Measurements from ENCODE around the gene C8B.

The C8B gene

GRCh38 chr1:56965916-56966697 is at the start of gene C8B:
C8B (minus strand) TSS chr1:56966015; CDS start chr1:56965948, 67 bp downstream.
- no peak for DNase-seq (ENCODE audit: low spot score)

DNA sequence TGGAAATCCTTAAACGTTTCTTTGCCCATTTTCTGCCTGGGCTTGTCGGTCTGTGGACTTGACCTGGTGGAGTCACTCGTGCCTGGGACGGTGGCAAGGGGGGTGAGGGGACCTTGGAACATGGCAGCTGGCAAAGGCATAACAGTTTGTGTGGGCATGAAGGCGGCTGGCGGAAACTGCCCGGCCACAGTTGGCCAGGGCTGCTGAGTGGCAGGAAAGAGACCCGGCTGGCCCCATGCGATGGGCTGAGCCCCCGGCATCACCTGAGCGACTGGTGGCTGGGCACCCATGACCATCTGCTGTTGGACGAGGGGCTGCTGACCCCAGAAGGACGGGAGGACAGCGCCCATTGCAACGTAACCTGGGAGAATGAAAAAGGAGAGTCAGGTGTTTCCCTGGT is 49.3 kb upstream of the C8B start:
- no peak for DNase-seq (ENCODE audit: low spot score)

DNA sequence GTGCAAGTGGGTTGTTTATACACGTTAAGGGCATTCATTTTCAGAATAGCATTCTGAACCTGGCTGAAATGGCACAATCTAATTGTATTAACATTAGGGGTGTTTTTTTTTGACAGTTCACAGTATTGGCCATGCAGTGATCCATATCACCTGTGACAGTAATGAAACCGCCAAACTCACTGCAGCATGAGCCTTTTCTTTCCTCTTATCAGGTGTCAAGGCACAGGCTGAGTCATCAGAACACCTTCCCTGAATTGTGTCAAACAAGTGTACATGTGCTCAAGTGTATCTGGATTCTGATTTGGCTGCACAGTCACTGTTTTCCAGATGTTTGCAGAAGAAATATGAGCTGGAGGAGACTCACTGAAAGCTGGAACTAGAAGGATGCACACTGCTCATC is 47.7 kb upstream of the C8B start:
- no peak for DNase-seq (ENCODE audit: low spot score)

DNA sequence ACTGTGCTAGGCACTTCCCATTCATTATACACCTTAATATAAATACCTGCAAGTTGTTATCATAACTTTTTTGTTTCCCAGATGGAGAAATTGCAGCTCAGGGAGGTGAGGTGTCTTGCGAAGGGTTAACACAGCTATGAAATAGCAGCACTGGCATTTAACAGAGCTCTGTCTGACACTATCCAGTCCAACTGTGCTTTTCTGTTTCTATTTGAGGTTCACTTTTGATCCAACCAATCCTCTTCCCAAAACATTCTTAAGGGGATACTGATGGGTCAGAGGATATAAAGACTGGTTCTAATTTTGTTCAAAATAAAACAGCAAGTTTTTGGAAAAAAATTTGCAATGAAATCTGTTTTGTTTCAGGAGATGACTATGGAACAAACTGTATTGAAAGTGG is 46.5 kb upstream of the C8B start:
- no peak for DNase-seq (ENCODE audit: low spot score)

- DNase-seq (ENCODE audit: low spot score), result no peak
Measured at GRCh38 chr1:57010511-57010910, 44.7 kb upstream of the C8B start.

DNA sequence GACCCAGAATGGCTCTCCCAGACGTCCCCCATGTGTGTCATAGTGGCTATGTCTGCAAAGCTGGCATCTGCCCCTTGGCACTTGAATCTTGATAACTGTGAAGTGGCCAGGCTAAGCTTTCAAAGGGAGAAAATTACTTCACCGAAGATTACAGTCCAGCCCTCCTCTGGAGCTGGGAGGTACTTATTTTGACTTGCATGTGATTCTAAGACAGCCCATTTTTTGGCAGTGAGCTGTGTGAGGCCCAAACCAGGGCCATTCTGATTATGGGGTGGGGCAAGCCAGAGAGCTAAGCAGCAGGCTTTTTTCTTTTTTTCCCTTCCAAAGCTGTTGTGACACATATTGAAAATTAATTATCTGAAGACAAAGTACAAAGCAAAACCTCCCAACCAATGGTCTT is 42.1 kb upstream of the C8B start:
- DNase-seq (ENCODE audit: low spot score), result no peak

GRCh38 chr1:57007472-57007871 is 41.7 kb upstream of the C8B start:
- no peak for DNase-seq (ENCODE audit: low spot score)

DNA sequence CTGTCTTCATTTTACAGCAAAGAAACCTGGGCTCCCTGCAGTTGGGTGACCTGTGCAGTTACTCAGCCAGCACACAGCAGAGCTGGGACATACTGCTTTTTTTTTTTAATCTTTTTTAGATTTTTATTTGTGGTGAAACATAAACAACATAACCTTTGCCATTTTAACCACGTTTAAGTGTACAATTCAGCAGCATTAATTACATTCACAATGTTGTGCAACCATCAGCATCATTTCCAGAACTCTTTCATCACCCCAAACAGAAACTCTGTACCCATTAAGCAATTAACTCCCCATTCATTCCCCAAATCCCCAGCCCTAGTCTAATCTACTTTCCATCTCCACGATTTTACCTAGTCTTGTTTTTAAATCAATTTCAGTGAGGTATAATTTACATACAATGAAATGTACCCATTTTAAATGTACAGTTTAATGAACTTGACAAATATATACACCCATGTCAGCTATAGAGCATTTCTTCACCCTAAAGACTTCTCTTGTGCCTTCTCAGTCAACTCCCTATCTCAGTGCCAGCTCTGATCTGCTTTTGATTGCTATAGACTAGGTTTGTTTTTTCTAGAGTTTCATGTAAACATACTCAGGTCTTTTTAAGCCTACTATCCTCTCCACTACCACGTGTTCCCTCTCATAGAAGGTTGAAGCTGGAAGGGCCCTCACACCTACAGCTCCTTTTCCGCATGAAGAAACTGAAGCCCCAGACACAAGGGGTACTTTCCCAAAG is 37.8 kb upstream of the C8B start:
- DNase-seq (ENCODE audit: low spot score), result no peak

DNA sequence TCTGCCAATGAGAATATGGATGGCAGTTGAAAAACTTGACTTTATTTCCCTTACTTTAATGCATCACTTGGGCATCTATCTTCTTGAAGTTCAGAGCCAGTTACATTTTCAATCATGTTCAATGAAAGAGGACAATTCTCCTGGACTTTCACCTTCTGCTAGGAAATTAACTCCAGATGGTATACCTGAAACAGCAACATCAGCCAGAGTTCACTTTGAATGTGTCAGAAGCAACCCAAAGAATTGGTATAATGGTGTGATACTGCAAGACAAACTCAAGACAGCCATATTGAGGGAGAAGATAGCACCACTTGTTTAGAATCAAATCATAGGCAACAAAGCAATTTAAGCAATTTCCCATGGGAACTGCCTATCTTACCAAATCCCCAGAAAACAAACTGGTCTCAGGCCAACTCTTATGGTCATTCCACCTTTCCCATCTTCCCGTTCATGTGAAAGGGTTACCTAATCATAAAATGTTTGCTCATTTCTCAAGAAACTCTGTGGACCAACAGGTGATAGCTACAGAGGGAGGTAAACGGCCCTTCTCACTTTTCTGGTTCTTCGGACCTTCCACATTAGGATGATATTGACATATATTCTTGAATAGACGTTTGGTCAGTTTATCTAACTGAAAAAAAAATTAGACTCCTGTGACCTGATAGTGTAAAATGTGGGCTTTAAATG is 29.7 kb upstream of the C8B start:
- no peak for DNase-seq (ENCODE audit: low spot score)

DNA sequence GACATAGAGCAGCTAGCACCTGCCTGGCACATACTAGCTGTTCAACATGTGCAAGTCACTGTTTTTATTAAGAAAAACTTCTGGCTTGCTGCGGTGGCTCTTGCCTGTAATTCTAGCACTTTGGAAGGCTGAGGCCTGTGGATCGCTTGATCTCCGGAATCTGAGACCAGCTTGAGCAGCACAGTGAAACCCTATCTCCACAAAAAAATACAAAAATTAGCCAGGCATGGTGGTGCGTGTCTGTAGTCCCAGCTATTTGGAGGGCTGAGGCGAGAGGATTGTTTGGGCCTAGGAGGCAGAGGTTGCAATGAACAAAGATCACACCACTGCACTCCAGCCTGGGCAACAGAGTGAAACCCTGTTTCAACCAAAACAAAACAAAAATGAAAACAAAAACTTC is 27.7 kb upstream of the C8B start:
- no peak for DNase-seq (ENCODE audit: low spot score)

DNA sequence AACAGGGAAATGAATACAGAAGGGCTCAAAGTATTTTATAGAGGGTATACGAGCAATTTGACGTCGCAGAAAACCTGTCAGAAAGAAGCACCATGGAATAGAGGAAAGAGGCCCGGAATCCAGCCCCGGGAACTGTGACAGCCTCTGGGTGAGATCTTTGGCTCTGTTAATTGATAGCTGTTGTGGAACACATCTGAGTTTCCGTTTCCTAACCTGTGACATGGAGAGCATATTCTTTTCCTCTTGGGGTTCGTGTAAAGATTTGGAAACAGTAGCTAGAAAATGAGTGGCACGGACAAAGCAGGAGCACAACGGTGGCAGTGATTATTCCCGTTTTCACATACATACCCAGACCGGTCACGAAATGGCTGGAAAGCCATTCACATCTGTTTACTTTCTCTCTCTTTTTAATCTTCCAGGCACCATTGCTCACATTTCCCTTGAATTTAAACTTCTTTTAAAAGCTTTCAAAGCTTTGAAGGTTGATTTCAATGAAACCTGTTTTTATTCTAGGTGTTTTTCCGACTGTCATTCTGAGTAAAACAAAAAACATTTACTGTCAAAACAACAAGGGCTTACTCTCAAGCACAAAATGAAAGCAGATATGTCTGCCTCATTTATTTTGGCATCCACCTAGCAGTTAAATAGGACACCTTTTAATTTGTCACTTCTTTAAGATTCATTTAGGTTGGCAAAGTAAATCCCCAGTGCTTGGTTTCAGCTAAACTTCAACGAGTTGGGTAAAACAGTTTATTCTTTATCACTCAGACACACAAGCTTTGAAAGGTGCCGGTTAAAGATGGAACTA is 26.7 kb upstream of the C8B start:
- DNase-seq (ENCODE audit: low spot score), result no peak

DNA sequence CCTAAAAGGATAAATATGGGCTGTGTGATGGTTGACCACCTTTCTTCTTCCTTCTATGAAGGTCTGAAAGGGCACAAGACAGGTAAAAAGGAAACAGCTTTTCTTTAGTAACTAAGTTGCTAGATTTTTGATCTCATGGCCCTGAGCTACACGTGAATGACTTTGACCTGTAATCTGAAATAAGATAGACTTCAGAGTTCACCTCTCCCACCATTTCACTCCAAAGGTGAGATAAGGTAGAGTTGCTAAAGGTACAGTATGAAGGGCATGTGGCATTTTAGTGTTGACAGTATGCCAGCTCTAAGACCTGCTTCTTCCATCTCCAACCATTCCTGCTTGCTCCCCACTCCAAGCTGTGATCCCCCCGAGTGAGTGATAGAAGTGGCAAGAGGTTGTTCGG is 25.8 kb upstream of the C8B start:
- no peak for DNase-seq (ENCODE audit: low spot score)

DNA sequence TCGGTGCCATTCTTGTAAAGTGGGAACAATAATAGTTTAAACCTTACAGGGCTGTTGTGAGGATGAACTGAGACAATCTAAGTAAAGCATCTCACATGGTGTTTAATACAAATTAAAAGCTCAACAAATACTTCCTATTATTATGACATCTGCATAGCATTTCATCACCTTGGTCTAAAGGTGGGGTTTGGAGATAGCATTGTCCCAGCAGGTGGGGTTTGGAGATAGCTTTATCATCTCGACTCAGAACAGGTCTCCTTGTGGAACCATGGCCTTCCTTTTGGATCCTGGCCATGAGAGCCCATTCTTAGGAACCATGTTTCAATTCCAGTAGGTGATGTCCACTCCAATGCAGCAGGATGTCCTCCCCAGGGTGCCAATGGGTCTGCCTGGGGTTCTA is 20.6 kb upstream of the C8B start:
- DNase-seq (ENCODE audit: low spot score), result no peak

GRCh38 chr1:56985857-56986256 is 20.0 kb upstream of the C8B start:
- no peak for DNase-seq (ENCODE audit: low spot score)

- DNase-seq (ENCODE audit: low spot score), result no peak
Measured at GRCh38 chr1:56983484-56983883, 17.7 kb upstream of the C8B start.

DNA sequence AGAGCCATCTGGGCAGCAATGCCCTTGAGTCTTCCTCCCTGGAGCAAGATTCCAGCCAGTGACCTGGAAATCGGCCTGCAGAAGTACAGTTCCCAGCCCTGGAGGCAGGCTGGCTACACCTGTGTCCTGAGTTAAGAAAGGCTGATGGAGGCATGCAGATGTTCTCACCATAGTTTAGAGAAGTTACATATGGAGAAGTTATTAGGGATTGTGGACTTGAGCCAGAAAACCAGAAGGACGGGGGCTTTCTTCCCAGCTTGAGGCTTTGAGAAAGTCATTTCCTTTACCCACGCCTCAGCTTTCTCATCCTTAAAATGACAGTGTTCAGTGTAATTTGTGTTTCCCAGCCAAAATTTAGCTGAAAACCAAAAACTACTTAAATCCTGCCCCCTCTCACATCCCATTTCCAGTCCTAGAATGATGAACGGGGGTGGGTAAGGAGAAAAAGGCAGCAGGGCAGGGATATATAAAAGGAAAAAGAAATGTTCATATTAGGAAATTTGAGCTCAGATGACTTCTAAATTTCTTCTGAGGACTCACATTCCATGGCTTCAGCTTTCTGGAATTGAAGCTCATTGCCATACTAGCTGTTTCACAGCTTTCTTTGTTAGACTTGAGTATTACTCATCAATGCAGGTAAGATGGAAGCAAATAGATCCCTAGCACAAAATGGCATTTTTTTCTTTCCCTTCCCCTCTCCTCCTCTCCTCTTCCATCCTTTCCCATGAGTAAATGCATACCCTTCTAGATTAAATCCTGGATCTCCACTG is 14.4 kb upstream of the C8B start:
- no peak for DNase-seq (ENCODE audit: low spot score)

- DNase-seq (ENCODE audit: low spot score), result no peak
Measured at GRCh38 chr1:56978819-56979218, 13.0 kb upstream of the C8B start.

GRCh38 chr1:56977910-56978309 is 12.1 kb upstream of the C8B start:
- no peak for DNase-seq (ENCODE audit: low spot score)

DNA sequence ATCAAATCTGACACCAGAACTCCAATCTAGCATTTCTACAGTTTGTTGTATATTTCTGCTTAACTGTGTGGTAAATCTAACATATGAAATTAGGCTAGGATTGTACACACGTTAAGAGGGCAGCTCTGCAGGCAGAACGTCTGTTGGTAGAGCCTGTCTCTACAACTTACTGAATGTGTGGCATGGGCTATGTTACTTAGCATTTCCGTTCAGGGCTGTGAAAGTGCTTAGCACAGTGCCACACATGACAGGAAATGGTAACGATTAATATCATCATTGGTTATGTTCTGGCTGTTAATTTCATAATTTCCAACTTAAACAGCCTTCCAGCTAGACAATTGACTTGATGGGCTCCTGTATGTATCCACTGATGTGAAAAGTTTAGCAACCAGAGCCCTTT is 9.6 kb upstream of the C8B start:
- no peak for DNase-seq (ENCODE audit: low spot score)

DNA sequence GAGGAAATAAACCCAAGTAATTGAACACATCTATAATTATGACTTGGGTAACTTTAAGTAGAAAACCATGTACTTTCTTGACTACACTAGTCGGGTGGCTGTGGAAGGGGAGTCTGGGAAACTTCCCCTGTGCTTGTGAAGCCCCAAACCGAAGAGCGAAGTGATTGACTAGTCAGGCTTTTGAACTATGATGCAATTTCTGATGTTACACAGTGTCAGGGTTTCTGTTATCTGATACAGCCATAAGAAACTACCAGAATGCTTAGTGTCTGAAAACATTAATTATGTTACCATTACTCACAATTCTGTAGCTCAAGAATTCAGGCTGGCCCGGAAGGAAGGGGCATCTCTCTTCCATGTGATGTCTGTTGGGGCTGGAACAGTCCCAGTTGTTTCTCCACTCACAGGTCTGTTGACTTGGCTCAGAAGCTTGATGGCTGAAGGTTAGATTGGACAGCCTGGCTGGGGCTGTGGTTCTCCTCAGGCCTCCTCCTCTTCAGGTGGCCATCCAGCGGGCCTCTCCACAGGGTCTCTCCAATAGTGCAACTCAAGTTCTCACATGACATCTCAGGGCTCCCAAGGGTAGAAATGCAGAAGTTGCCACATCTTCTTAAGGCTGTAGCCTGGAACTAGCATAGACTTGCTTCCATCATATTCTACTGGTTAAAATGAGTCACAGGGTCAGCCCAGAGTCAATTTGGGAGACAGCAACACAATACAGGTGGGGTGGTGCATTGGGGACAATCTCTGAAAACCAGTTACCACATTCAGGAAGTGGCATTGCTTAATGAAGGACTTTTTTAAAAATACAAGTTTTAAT is 8.3 kb upstream of the C8B start:
- no peak for DNase-seq (ENCODE audit: low spot score)

- DNase-seq (ENCODE audit: low spot score), result no peak
Measured at GRCh38 chr1:56972976-56973375, 7.2 kb upstream of the C8B start.
